NCI-H2196 (cell line): ENCODE results near the gene CCDC77.
"Not testable (repeated sequence)": the region's sequence is repeated elsewhere in the genome, so short reads cannot be mapped to it uniquely, and the experiment has no call there.

ENCODE experiments used
- DNase-seq: peaks from one replicate; lab custom pipeline; 2025; ENCODE audit not compliant: unreplicated experiment; lab: John Stamatoyannopoulos, UW

CCDC77 gene

DNA sequence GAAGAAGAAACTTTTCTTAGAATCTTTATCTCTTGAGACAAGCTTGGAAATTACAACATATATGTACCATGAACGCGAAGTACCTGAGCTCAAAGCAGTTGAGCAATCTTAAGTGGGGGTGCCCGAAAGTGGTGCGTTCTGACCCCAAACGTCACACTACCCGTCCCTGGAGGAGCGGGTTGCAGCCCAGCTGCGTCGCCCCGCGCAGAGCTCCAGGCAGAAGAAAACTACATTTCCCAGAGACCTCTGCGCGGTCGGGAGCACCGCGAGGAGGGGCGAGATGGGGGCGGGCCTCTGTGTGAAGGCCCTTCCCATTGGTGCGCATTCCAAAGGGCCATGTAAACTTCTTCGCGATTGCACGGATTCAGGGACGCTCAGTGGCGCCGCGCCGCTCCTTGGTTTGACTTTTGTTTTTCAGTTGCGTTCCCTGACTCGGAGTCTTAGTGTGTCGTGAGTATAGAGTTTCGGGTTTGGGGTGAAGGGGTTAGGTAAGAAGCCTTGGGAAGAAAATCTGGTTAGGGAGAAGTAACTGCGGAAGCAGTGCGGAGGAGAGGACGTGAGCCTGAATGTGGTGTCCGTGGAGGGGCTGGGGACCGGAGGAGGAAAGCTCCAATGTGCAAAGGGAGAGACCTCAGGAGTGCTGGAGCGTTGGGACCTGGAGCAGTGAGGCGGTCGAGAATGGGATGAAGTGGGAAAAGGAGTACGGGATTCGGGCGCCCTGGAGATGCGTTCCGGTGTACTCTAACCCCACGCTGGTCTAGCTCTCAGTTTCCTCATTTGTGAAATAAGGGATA lies at the start of gene CCDC77:
CCDC77 (plus strand) TSS at position 410 of the 794 bp plus-strand sequence. CDS start 7,740 bp downstream, outside the sequence.
- no peak for DNase-seq

DNA sequence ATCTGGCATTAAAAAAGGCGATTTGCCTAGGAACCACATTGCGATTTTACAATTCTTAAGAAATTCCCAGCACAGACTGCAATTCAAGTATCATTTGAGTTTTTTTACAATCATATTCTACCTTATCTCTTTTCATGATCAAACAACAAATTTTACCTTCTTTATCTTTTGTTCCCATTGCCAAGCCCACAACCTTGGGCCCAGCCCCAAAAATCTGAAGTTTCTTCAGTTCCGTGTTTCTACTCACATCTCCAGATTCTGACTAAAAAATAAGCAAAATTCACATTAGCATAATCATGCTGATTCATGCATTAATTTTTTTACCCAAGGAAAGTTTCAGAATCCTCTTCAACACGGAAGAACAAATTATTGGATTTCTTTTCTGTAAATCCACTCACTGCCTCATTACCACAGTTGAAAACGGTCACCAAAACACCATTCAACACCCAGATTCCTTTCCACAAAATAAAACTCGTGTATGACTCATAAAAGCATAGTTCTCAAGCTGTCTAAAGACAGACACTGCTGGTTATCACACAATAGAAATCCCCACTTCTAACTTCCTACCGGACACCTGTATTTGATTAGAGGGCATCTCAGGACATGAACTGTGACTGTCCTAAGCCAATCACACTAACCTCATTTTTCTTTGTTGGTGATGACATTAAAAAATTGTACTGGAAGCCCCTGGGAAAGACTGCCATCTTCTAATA lies 45.0 kb upstream of the CCDC77 start:
- DNase-seq, result no peak

- no peak for DNase-seq
Observed at GRCh38 chr12:359091-359490, 42.4 kb upstream of the CCDC77 start.

DNA sequence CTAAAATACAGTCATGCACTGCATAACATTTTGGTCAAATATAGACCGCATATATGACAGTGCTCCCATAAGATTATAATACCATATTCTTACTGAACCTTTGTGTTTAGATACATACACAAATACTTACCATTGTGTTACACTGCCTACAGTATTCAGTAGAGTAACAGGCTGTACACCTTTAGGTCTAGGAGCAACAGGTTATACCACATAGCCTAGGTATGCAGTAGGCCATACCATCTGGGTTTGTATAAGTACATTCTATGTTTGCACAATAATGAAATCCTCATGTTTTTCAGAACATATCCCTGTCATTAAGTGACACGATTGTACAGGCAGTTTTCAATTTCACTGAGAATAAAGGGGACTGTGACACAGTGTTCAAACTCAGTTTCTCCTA lies 34.6 kb upstream of the CCDC77 start:
- no peak for DNase-seq

GRCh38 chr12:367972-368371 lies 33.5 kb upstream of the CCDC77 start:
- no peak for DNase-seq

- DNase-seq, result not testable (repeated sequence)
Observed at GRCh38 chr12:370739-371485, 30.5 kb upstream of the CCDC77 start.

DNA sequence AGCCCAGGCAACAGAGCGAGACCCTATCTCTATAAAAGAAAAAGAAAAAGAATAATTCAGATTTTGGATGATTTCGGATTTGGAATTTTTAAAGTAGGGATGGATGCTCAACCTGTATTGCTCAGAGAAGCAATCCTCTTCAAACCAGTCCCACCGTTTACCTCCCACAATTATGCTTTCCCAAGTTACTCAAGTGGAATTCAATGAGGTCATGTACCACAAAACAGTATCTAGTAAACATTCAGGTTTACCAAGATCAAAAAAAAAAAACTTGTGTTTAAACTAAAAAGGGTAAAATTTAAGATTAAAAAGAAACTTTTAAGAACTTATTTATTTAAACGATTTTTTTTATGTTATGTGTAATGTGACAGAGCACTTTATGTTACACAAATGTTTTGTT lies 14.8 kb upstream of the CCDC77 start:
- DNase-seq, result no peak

DNA sequence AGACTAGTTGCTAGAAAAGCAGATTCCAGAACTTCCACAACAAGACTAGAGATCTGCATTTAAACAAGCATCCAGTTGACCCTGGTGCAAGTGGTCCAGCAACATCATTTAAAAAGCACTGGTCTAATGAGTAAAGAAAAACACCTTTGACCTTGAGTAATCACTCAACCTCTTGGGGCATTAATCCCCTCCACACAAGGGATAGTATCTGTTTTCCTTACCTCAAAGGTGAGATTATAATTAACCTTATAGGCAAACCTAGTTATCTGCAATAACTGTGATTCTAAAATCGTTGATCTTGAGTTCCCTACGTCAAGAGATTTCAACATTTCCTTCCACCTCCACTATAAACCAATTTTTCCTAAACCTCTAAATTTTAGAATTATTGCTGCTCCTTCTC lies 13.4 kb upstream of the CCDC77 start:
- DNase-seq, result no peak

DNA sequence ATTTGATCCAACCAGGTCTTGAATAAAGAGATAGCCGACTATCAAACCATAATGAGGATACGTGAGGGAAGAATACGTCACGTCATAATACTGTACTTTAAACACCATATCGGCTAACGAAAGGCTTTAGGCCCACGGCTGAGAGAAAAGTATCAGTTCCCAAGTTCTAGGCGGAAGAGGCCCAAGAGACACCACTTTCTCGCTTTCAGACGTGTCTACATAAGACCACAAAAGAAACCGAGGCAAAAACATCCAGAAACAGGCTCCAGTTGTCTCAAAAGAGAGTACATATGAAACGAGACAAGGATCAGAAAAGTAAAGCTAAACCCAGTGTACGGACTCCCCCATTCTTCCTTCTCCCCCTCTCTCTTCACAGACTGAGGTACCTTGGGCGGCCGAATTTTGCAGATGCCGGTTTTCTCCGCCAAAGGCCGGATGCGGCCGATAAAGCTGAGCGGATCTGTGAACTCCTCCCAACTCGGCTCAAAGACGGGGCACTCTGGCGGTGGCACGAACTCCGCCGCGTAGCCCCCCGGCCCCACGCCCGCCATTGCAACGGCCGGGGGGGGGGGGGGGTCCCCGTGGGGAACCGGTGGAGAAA lies 12.8 kb upstream of the CCDC77 start:
- DNase-seq, result no peak

GRCh38 chr12:389142-390096 lies 12.0 kb upstream of the CCDC77 start, which contains the start of gene KDM5A:
Gene KDM5A, minus strand, starts transcription at chr12:389320. Its CDS starts 229 bp downstream, at chr12:389091.
- no peak for DNase-seq

DNA sequence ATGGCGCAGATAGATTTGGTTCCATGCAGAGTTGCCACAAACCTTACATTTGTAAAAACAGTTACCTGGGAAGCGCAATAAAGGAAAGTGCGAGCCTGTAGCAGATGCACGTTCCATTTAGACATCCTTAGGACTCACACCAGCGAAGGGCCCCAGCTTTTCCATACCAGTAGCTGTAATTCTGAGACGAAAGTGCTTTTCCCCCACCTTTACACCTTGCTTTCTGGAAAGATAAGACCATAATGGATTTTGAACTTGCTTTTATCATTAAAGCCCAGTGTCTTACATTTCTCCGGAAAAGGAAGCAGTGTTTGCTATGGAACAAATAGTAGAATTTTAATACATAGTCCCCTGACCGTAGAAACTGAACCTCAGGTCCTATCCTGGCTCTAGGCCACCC lies 616 bp upstream of the CCDC77 start:
- DNase-seq, result no peak

DNA sequence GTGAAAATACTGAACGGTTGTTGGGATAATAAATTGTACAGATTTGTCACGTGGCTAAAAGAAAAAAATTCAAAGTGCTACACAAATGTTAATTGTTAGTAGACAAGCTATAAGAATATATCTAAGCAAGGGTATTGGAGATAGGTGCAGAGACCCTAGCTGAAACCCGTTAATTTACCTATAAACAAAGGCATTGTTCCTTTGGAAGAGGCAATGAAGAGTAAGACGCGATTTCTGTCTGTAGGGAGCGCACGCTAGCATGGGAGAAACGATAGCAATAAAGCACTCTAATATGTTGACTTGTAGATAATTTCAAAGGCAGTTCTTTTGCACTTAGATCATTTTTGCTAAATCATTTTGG lies 565 bp downstream of the CCDC77 start:
- no peak for DNase-seq

DNA sequence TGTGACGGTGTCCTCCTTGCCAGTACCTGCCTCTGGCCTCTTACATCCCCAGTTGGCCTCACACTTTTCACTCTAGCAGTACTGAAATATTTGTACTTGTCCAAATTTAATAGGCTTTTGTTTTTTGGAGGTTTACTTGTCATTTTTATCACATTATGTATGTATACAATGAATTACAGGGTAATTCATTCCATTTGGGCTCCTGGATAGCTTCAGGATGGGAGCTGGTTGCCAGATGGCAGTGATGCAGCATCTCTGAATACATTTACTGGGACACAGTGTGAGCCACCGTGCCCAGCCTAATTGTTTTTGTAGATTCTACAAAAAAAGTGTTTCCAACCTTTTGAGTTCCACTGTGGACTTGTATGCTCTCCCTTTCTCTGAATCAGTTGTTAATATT lies 13.4 kb downstream of the CCDC77 start:
- no peak for DNase-seq

DNA sequence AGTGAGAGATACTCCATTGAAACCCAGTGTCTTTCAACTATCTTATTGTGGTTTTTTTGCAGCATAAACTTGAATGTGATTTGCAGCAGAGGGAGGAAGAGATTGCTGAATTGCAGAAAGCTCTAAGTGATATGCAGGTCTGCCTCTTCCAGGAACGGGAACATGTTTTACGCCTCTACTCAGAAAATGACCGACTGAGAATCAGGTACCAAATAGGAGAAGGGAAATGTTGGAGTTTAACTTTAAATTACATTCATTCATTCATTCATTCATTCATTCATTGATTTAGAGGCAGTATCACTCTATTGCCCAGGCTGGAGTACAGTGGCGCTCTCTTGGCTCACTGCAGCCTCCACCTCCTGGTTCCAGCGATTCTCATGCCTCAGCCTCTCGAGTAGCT lies 17.0 kb downstream of the CCDC77 start:
- DNase-seq, result no peak

GRCh38 chr12:422526-422925 lies 21.1 kb downstream of the CCDC77 start:
- no peak for DNase-seq

DNA sequence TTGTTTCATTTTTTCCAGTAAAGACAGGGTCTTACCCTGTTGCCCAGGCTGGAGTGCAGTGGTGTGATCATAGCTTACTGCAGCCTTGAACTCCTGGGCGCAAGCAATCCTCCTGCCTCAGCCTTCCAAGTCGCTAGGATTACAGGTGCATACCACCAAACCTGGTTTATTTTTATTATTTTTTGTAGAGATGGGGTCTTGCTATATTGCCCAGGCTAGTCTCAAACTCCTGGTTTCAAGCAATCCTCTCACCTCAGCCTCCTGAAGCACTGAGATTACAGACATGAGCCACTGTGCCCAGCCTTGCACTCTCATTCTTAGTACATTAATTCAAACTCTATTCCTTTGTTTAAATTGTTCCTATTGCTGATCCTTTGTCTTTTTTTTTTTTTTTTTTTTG lies 34.3 kb downstream of the CCDC77 start:
- not testable (repeated sequence) for DNase-seq

GRCh38 chr12:442235-442884 lies 40.9 kb downstream of the CCDC77 start:
- peak; percentile 56 for DNase-seq

DNA sequence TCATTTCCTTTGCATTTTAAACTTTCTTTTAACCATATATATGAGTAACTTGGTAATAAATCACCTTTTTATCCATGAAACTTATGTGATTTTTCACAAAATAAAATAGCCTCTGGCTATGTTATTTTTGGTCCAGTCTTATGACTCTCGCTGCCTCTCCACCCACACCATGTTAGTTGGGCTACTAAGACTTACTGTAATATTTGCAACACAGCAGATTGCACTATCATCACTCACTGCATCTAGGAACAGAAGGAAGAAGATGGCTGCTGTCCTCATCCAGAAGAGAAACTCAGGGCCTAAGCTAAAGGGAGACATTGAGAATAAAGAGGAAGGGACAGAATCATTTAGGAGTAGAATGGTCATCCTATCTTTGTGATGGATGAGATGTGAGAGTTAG lies 45.7 kb downstream of the CCDC77 start:
- no peak for DNase-seq

- DNase-seq, result no peak
Observed at GRCh38 chr12:449203-449602, 47.8 kb downstream of the CCDC77 start.

DNA sequence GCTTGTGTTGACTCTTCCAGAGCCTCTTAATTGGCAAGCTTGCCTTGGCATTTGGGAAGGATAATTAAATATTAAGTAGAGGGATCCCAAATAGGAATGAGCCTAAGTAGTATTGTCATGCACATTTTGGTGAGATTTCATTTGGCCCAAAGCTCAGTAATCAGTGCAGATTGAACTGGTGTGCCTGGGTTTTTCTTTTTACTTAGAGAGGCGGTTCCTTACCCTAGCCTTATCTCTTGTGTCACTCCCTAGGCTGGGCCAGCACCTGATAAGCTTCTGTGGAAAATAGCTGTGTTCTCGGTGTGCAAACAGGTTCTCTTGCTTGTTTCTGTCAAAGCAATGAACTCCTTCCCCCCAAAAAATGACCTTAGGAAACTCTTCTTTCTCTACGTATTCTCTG lies 49.0 kb downstream of the CCDC77 start:
- no peak for DNase-seq
